ENCODE results near the gene UGT2A1.

The UGT2A1 gene

GRCh38 chr4:69568787-69569186, 84.3 kb downstream of the UGT2A1 start:
- H3K27ac ChIP-seq (ENCODE audit: low read length, poor library complexity, severe bottlenecking), result no peak overlapping the region
- no peak overlapping the region for H3K4ac ChIP-seq (ENCODE audit: low read depth in 1 of 2, low read length in 2 of 2)
- no peak overlapping the region for H3K23ac ChIP-seq (ENCODE audit: low read length in 2 of 2)
- H3K18ac ChIP-seq (ENCODE audit: low read depth in 1 of 2, low read length in 2 of 2), result no peak overlapping the region
- H4K91ac ChIP-seq (ENCODE audit: low read length), result no peak overlapping the region
- no peaks in the 10 kb centered on the region for H3K36me3 ChIP-seq (ENCODE audit: control insufficient read depth in 1 of 2, insufficient read depth in 2 of 2, low read depth in 1 of 2, low read length in 2 of 2)
- no peak overlapping the region for H2BK15ac ChIP-seq (ENCODE audit: low read depth, poor library complexity, severe bottlenecking)
- H3K14ac ChIP-seq (ENCODE audit: low read length in 2 of 2), result no peak overlapping the region
- H2AFZ ChIP-seq (ENCODE audit: low read depth, low read length), result no peak overlapping the region
- H3K9ac ChIP-seq (ENCODE audit: low read length), result no peak overlapping the region
- no peak overlapping the region for H4K8ac ChIP-seq (ENCODE audit: low read length)
- no peak overlapping the region for H3K4me3 ChIP-seq (ENCODE audit: insufficient read depth in 1 of 2, low read depth in 1 of 2, low read length in 2 of 2)
- no peaks in the 10 kb centered on the region for H3K9me3 ChIP-seq (ENCODE audit: control insufficient read depth, low read length)
- 100% methylated on average over 1 of the region's 1 CpG for WGBS
- no peak overlapping the region for H2BK120ac ChIP-seq (ENCODE audit: low read depth, low read length)
- H2BK5ac ChIP-seq (ENCODE audit: low read depth, low read length, poor library complexity, severe bottlenecking), result no peak overlapping the region
- no peaks in the 10 kb centered on the region for H3K27me3 ChIP-seq (ENCODE audit: control insufficient read depth in 1 of 2, insufficient read depth in 1 of 2, low read length in 2 of 2)
- no peak for DNase-seq
- H2BK12ac ChIP-seq (ENCODE audit: low read length in 2 of 2), result no peak overlapping the region
- H3K4me2 ChIP-seq (ENCODE audit: low read length, poor library complexity, severe bottlenecking), result no peak overlapping the region
- H3K4me1 ChIP-seq (ENCODE audit: control insufficient read depth, insufficient read depth, low read depth, low read length), result no peaks in the 10 kb centered on the region
- H2AK5ac ChIP-seq (ENCODE audit: low read length, severe bottlenecking), result no peak overlapping the region
- no peaks in the 10 kb centered on the region for H3K79me1 ChIP-seq (replicated peaks; ENCODE audit: low read length, poor library complexity, severe bottlenecking)

- DNase-seq, result no peak
- Histone ChIP-seq H2BK120ac (ENCODE audit: low read depth, low read length) (no peak overlapping the region), H3K9me3 (ENCODE audit: control insufficient read depth, low read length) (no peaks in the 10 kb centered on the region), H2AK5ac (ENCODE audit: low read length, severe bottlenecking) (no peak overlapping the region), H3K14ac (ENCODE audit: low read length in 2 of 2) (no peak overlapping the region), H2BK5ac (ENCODE audit: low read depth, low read length, poor library complexity, severe bottlenecking) (no peak overlapping the region), H3K27me3 (ENCODE audit: control insufficient read depth in 1 of 2, insufficient read depth in 1 of 2, low read length in 2 of 2) (no peaks in the 10 kb centered on the region), H3K4me1 (ENCODE audit: control insufficient read depth, insufficient read depth, low read depth, low read length) (no peaks in the 10 kb centered on the region), H3K4ac (ENCODE audit: low read depth in 1 of 2, low read length in 2 of 2) (no peak overlapping the region), H3K4me3 (ENCODE audit: insufficient read depth in 1 of 2, low read depth in 1 of 2, low read length in 2 of 2) (no peak overlapping the region), H3K79me1 (replicated peaks; ENCODE audit: low read length, poor library complexity, severe bottlenecking) (no peaks in the 10 kb centered on the region), H4K91ac (ENCODE audit: low read length) (no peak overlapping the region), H3K9ac (ENCODE audit: low read length) (no peak overlapping the region), H2AFZ (ENCODE audit: low read depth, low read length) (no peak overlapping the region), H3K23ac (ENCODE audit: low read length in 2 of 2) (no peak overlapping the region), H3K18ac (ENCODE audit: low read depth in 1 of 2, low read length in 2 of 2) (no peak overlapping the region), H4K8ac (ENCODE audit: low read length) (no peak overlapping the region), H2BK12ac (ENCODE audit: low read length in 2 of 2) (no peak overlapping the region), H2BK15ac (ENCODE audit: low read depth, poor library complexity, severe bottlenecking) (no peak overlapping the region), H3K4me2 (ENCODE audit: low read length, poor library complexity, severe bottlenecking) (no peak overlapping the region), H3K36me3 (ENCODE audit: control insufficient read depth in 1 of 2, insufficient read depth in 2 of 2, low read depth in 1 of 2, low read length in 2 of 2) (no peaks in the 10 kb centered on the region), H3K27ac (ENCODE audit: low read length, poor library complexity, severe bottlenecking) (no peak overlapping the region)
- 44% methylated on average over 2 of the region's 2 CpGs for WGBS
Measured at GRCh38 chr4:69563424-69563823, 89.6 kb downstream of the UGT2A1 start.

- 67% methylated on average over 2 of the region's 2 CpGs for WGBS
- H3K4me2 ChIP-seq (ENCODE audit: low read length, poor library complexity, severe bottlenecking), result no peak overlapping the region
- no peak overlapping the region for H2AK5ac ChIP-seq (ENCODE audit: low read length, severe bottlenecking)
- peaks cover 2% of the 10 kb centered on the region for H3K4me1 ChIP-seq (ENCODE audit: control insufficient read depth, insufficient read depth, low read depth, low read length)
- H3K9ac ChIP-seq (ENCODE audit: low read length), result no peak overlapping the region
- no peak overlapping the region for H2BK15ac ChIP-seq (ENCODE audit: low read depth, poor library complexity, severe bottlenecking)
- H3K36me3 ChIP-seq (ENCODE audit: control insufficient read depth in 1 of 2, insufficient read depth in 2 of 2, low read depth in 1 of 2, low read length in 2 of 2), result no peaks in the 10 kb centered on the region
- no peak overlapping the region for H2BK120ac ChIP-seq (ENCODE audit: low read depth, low read length)
- H2BK12ac ChIP-seq (ENCODE audit: low read length in 2 of 2), result no peak overlapping the region
- no peak overlapping the region for H3K4ac ChIP-seq (ENCODE audit: low read depth in 1 of 2, low read length in 2 of 2)
- no peak overlapping the region for H3K4me3 ChIP-seq (ENCODE audit: insufficient read depth in 1 of 2, low read depth in 1 of 2, low read length in 2 of 2)
- DNase-seq, result no peak
- H3K27ac ChIP-seq (ENCODE audit: low read length, poor library complexity, severe bottlenecking), result no peak overlapping the region
- H3K18ac ChIP-seq (ENCODE audit: low read depth in 1 of 2, low read length in 2 of 2), result no peak overlapping the region
- H3K27me3 ChIP-seq (ENCODE audit: control insufficient read depth in 1 of 2, insufficient read depth in 1 of 2, low read length in 2 of 2), result no peaks in the 10 kb centered on the region
- no peak overlapping the region for H4K8ac ChIP-seq (ENCODE audit: low read length)
- H3K9me3 ChIP-seq (ENCODE audit: control insufficient read depth, low read length), result no peaks in the 10 kb centered on the region
- no peak overlapping the region for H3K14ac ChIP-seq (ENCODE audit: low read length in 2 of 2)
- no peak overlapping the region for H2BK5ac ChIP-seq (ENCODE audit: low read depth, low read length, poor library complexity, severe bottlenecking)
- no peak overlapping the region for H4K91ac ChIP-seq (ENCODE audit: low read length)
- H3K23ac ChIP-seq (ENCODE audit: low read length in 2 of 2), result no peak overlapping the region
- H3K79me1 ChIP-seq (replicated peaks; ENCODE audit: low read length, poor library complexity, severe bottlenecking), result no peaks in the 10 kb centered on the region
- H2AFZ ChIP-seq (ENCODE audit: low read depth, low read length), result no peak overlapping the region
Measured at GRCh38 chr4:69549651-69550050, 103.4 kb downstream of the UGT2A1 start.

GRCh38 chr4:69546134-69546765, 106.8 kb downstream of the UGT2A1 start:
- Histone ChIP-seq H3K4me3 (ENCODE audit: insufficient read depth in 1 of 2, low read depth in 1 of 2, low read length in 2 of 2) (no peak overlapping the region), H2BK5ac (ENCODE audit: low read depth, low read length, poor library complexity, severe bottlenecking) (no peak overlapping the region), H3K9ac (ENCODE audit: low read length) (no peak overlapping the region), H3K36me3 (ENCODE audit: control insufficient read depth in 1 of 2, insufficient read depth in 2 of 2, low read depth in 1 of 2, low read length in 2 of 2) (no peaks in the 10 kb centered on the region), H3K27ac (ENCODE audit: low read length, poor library complexity, severe bottlenecking) (peak overlapping the region; percentile 69), H3K79me1 (replicated peaks; ENCODE audit: low read length, poor library complexity, severe bottlenecking) (no peaks in the 10 kb centered on the region), H3K23ac (ENCODE audit: low read length in 2 of 2) (no peak overlapping the region), H3K18ac (ENCODE audit: low read depth in 1 of 2, low read length in 2 of 2) (no peak overlapping the region), H3K9me3 (ENCODE audit: control insufficient read depth, low read length) (no peaks in the 10 kb centered on the region), H3K4me2 (ENCODE audit: low read length, poor library complexity, severe bottlenecking) (peak overlapping the region; percentile 38), H4K8ac (ENCODE audit: low read length) (no peak overlapping the region), H2BK15ac (ENCODE audit: low read depth, poor library complexity, severe bottlenecking) (no peak overlapping the region), H2AK5ac (ENCODE audit: low read length, severe bottlenecking) (no peak overlapping the region), H3K27me3 (ENCODE audit: control insufficient read depth in 1 of 2, insufficient read depth in 1 of 2, low read length in 2 of 2) (no peaks in the 10 kb centered on the region), H2BK12ac (ENCODE audit: low read length in 2 of 2) (no peak overlapping the region), H3K14ac (ENCODE audit: low read length in 2 of 2) (no peak overlapping the region), H2AFZ (ENCODE audit: low read depth, low read length) (no peak overlapping the region), H4K91ac (ENCODE audit: low read length) (no peak overlapping the region), H3K4me1 (ENCODE audit: control insufficient read depth, insufficient read depth, low read depth, low read length) (peaks cover 2% of the 10 kb centered on the region), H3K4ac (ENCODE audit: low read depth in 1 of 2, low read length in 2 of 2) (no peak overlapping the region), H2BK120ac (ENCODE audit: low read depth, low read length) (no peak overlapping the region)
- WGBS, result 60% methylated on average over 6 of the region's 6 CpGs
- peak; percentile 53 for DNase-seq
